ENCODE results near the gene WDFY3. TPM values are rescaled to one million over a fixed set of nuclear protein-coding genes. Genes with fewer than 3 reads are reported as not detected.

WDFY3 gene
- total and polyA plus RNA-seq, 7 donors = 4.8 to 85.7 (median 50.5) TPM

DNA sequence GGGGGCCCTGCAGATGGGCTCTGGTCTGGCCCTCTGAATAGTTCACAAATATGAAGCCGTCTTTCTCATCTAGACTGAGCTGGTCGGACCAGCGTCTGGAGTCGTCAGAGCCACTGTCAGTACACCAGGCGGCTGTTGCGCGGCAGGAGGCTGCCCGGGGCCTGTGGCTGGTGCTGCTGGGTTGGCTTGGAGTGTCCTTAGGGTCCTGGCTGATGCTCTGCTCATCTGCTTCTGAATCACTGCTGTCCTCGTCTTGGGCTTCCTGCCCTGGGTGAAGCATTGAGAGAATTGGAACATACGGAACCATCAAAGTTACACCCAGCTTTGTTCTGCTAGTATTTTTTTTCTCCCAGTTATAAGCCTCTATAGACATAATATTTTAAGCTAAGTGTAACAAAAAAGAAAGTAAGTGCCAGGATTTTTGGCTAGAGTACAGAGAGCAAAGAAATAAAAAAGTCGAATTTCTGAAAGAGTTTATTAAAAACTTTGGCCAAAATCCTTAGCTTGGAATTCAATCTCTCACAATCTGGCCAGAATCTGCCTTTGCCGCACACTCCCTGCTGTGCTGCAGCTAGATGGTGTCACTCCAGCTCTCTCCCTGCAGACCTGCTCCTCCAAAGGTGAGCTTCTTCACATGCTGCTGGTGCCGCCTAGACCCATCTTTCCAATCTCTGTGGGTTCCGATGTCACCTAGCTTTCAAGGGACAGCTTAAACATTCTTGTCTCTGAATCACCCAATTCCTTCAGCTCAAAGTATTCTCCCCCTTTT is 287.3 kb downstream of the WDFY3 start:
- H3K9me3 ChIP-seq = no peaks in the 10 kb centered on the region
- intact Hi-C loops (cut with DNase I) = no loop called here
- no peak for DNase-seq
- no peak for TF ChIP-seq POLR2AphosphoS5 (IDR thresholded peaks at IDR 0.05)
- WGBS, 2 donors = 91 to 94% methylated on average over 14 of the region's 14 CpGs
- no peak overlapping the region for H3K4me3 ChIP-seq
- H3K27me3 ChIP-seq = no peaks in the 10 kb centered on the region
- peak overlapping the region in 1 of 4 donors; percentile 47 for H3K27ac ChIP-seq
- H3K36me3 ChIP-seq = peaks cover 7 to 93% (median 34%) of the 10 kb centered on the region in 4 donors
- peaks cover 0 to 9% (median 4%) of the 10 kb centered on the region in 4 donors for H3K4me1 ChIP-seq

DNA sequence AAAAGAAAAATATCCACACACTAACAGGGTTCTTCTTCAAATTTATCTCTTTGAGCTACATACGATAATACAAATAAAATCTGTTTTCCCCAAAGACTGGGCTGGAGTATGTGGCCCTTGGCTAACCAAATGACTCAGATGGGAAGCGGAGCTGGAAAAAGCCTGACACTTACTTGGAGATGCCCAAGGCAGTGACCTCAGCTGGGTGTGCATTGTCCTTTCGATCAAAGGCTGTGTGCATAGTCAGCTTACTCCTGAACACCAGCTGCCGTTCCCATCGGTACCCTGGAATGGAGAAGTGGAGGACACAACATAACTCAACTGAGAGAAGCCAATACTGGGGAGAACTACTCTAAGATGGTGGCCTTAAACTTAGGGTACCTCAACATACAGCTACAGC is 288.5 kb downstream of the WDFY3 start:
- H3K9me3 ChIP-seq = no peaks in the 10 kb centered on the region
- WGBS, 2 donors = 96% methylated on average over 5 of the region's 5 CpGs
- peaks cover 7 to 83% (median 30%) of the 10 kb centered on the region in 4 donors for H3K36me3 ChIP-seq
- no peak for DNase-seq
- no peaks in the 10 kb centered on the region for H3K27me3 ChIP-seq
- TF ChIP-seq, protein P1, sequence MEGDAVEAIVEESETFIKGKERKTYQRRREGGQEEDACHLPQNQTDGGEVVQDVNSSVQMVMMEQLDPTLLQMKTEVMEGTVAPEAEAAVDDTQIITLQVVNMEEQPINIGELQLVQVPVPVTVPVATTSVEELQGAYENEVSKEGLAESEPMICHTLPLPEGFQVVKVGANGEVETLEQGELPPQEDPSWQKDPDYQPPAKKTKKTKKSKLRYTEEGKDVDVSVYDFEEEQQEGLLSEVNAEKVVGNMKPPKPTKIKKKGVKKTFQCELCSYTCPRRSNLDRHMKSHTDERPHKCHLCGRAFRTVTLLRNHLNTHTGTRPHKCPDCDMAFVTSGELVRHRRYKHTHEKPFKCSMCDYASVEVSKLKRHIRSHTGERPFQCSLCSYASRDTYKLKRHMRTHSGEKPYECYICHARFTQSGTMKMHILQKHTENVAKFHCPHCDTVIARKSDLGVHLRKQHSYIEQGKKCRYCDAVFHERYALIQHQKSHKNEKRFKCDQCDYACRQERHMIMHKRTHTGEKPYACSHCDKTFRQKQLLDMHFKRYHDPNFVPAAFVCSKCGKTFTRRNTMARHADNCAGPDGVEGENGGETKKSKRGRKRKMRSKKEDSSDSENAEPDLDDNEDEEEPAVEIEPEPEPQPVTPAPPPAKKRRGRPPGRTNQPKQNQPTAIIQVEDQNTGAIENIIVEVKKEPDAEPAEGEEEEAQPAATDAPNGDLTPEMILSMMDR (IDR thresholded peaks at IDR 0.05) = no peak
- no peak for TF ChIP-seq POLR2AphosphoS5 (IDR thresholded peaks at IDR 0.05)
- TF ChIP-seq EP300 (IDR thresholded peaks at IDR 0.05) = no peak
- TF ChIP-seq POLR2A (IDR thresholded peaks at IDR 0.05) = no peak
- no peak overlapping the region for H3K4me3 ChIP-seq
- no peak overlapping the region for H3K27ac ChIP-seq
- intact Hi-C loops (cut with DNase I) = no loop called here
- peaks cover 0 to 18% (median 8%) of the 10 kb centered on the region in 4 donors for H3K4me1 ChIP-seq

DNA sequence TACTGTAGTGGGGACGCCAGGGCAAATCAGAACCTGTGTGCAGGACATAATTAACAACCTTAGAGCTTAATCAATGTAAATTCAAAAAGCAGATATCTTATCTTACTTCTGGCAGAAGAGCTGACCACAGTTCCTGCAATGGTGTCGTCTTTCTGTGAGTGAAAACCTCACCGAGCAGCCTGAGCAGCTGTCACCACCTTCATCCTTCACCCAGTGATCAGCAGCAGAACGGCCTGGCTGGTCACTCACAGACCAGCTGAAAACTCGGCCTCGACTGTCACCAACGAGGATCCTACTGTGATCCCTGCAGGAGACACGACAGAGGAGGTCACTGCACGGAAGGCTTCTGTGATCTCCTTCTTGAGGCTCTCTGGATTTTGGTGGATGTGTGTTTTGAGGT is 289.4 kb downstream of the WDFY3 start:
- DNase-seq = no peak
- Histone ChIP-seq H3K9me3 (no peaks in the 10 kb centered on the region), H3K4me3 (no peak overlapping the region), H3K27me3 (no peaks in the 10 kb centered on the region), H3K27ac (no peak overlapping the region), H3K36me3 (peaks cover 7 to 83% (median 35%) of the 10 kb centered on the region in 4 donors), H3K4me1 (peaks cover 0 to 11% (median 5%) of the 10 kb centered on the region in 4 donors)
- intact Hi-C loops (cut with DNase I) = no loop called here
- TF ChIP-seq POLR2AphosphoS5 (IDR thresholded peaks at IDR 0.05) (no peak), EP300 (IDR thresholded peaks at IDR 0.05) (no peak), POLR2A (IDR thresholded peaks at IDR 0.05) (no peak)
- TF ChIP-seq, protein P1 (IDR thresholded peaks at IDR 0.05) = no peak
- WGBS, 2 donors = 92 to 93% methylated on average over 9 of the region's 9 CpGs

DNA sequence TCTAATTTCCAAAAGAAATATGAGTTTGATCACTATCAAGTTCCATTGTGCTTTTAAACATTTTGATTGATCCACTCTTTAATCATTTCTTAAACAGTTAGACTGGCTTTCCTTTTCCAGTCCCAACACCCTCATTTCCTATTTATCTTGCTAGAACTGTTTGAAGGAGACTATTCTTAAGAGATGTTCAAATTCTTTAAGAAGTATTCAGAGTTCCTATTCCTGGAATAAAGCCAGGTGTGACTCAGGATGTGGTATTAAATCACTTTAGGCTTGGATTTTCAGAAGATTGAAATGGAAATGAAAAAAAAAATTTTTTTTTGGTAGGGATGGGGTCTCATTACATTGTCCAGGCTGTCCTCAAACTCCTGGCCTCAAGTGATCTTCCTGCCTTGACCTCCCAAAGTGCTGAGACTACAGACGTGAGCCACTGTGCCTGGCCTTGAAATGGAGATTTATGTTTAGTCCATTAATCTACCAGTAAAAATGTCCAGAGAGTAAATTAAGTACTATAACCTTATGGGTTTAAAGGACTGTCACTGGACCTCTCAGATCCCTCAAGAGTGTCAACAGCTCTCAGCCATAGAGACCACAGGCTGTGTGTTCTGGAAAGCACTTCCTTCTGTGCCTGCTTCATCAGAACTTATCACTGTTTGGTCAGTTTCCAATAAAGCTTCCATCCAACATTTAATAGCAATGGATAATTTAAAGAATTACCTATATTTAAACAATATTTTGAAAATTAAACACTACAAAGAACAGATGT is 292.8 kb downstream of the WDFY3 start:
- TF ChIP-seq EP300 (IDR thresholded peaks at IDR 0.05) (no peak), POLR2AphosphoS5 (IDR thresholded peaks at IDR 0.05) (no peak), POLR2A (IDR thresholded peaks at IDR 0.05) (no peak)
- TF ChIP-seq, protein P1 (IDR thresholded peaks at IDR 0.05) = no peak
- peaks cover 7 to 82% (median 24%) of the 10 kb centered on the region in 4 donors for H3K36me3 ChIP-seq
- no peak overlapping the region for H3K27ac ChIP-seq
- intact Hi-C loops (cut with DNase I) = no loop called here
- peaks cover 0 to 10% (median 3%) of the 10 kb centered on the region in 4 donors for H3K4me1 ChIP-seq
- 82 to 89% methylated on average over 1 of the region's 1 CpG for WGBS, 2 donors
- DNase-seq = no peak
- no peak overlapping the region for H3K4me3 ChIP-seq
- H3K27me3 ChIP-seq = no peaks in the 10 kb centered on the region
- H3K9me3 ChIP-seq = no peaks in the 10 kb centered on the region

DNA sequence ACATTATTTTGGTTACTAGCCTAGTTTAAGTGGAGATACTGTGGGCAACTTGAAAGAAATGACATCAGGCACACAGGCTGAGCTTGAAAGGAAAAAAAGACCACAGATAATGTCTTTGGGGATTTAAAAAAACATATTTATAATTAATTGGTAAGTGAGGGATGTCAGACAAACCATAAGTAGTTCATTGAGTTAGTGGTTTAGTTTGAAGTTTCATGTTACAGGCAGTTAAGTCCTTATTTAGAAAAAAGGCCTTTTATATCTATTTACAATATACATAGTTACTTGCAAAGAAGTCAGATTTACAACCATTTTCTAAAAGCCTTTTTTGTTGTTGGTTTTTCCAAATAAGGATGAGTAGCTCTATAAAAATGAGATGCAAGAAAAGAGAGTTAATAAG is 294.3 kb downstream of the WDFY3 start:
- no peaks in the 10 kb centered on the region for H3K27me3 ChIP-seq
- no peak overlapping the region for H3K4me3 ChIP-seq
- intact Hi-C loops (cut with DNase I) = no loop called here
- no peak for TF ChIP-seq EP300 (IDR thresholded peaks at IDR 0.05)
- H3K4me1 ChIP-seq = peaks cover 0 to 10% (median 3%) of the 10 kb centered on the region in 4 donors
- no peak overlapping the region for H3K27ac ChIP-seq
- DNase-seq = no peak
- H3K36me3 ChIP-seq = peaks cover 3 to 68% (median 12%) of the 10 kb centered on the region in 4 donors
- no peaks in the 10 kb centered on the region for H3K9me3 ChIP-seq

Data from sigmoid colon (tissue), 7 donors.